Putamen (tissue), 1 donor: ENCODE measurements around the gene PLBD2.
"Not testable (repeated sequence)": the region's sequence is repeated elsewhere in the genome, so short reads cannot be mapped to it uniquely, and the experiment has no call there.

Experiments used
- DNase-seq: peaks from one replicate; pipeline ENCODE4 v3.0.0-alpha.2; 2016; ENCODE audit warnings: low spot score

PLBD2 gene

DNA sequence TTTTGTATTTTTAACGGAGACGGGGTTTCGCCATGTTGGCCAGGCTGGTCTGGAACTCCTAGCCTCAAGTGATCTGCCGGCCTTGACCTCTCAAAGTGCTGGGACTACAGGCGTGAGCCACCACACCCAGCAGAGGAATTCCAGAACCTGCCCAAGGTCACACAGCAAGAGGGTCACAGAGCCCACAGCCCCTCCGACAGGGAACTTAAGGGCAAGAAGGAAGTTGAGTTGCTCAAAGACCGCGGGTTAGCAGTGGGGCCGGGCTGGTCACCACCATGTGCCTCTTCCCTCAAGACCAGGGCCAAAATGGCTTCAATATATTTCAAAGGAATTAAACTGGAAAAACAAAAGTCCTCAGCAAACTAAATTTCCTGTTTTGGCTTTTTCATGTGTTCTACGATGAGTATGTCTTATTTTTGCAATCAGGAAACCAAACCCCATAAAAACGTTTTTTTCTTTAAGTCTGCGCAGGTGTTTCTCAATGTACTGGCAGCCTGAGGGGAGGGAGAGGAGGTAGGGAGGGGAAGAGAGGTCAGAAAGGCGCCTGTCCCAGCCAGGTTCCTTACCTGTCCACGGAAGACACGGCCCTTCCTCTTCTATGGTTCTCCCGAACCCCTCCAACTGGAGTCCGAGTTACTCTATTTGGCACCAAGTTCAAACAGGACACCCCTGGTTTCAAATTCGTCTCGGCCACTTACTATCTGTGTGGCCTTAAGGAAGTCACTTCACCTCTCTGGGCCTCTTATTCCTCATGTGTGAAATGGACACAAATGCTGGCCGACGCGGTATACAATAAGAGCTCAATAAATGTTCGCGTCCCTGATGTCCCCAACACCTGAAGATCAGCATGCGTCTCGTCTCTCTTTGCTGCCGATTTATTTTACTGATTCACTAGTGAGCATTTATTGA, 24.3 kb upstream of the PLBD2 start:
- no peak for DNase-seq

DNA sequence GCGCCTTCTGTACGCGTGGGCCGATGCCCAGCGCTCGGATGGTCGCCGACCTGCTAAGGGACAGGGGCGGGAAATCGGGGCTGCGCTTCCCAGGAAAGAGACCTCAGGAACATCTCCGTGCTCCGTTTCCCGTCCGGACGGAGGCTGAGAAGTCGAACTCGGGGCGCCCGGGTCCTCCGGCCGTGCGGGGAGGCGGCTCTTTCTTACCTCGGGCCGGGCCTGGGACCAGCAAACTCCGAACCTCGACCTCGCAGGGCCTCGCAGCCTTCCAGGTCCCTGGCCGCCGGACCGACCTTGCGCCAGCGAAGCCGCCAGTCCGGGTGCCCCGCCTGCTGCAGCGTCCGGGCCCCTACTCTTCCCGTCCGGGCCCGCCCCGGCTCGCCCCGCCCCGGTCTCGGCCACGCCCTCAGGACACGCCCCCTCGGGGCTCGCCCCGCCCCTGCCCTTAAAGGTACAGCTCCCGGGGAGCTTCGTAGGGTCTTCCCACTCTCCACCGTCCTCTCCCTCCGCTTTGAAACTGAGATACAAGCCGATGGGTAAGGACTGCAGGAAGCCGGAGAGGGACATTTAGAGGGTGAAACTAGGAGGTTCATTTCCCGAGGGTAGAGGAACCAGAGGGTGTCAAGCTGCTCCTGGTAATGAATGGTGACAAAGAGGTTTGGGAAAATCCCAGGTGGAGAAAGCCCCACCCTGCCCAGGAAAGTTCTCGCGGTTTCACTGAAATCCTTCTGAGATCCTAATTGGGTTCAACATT, 23.4 kb upstream of the PLBD2 start, which contains the start of gene SLC8B1:
Gene SLC8B1, minus strand, starts transcription at position 324 of the 754 bp plus-strand sequence. CDS start 2,231 bp downstream, outside the sequence.
- peak; percentile 83 for DNase-seq

- no peak for DNase-seq
Observed at GRCh38 chr12:113339540-113339939, 18.8 kb upstream of the PLBD2 start.

DNA sequence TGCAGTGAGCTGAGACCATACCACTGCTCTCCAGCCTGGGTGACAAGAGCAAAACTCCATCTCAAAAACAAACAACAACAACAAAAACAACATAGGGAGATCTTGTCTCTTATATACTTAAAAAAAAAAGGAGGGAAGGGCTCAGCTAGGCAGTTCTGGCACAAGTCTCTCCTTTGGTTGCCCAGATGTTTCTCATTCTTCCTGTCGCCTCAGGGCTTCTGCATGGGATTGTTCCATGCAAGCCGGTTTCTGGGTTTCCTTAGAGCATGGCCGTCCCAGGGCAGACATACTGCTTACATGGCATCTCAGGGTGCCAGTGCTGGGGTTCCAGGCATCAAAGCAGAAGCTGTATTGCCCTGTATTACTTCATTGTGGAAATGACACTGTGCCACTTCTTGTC, 18.3 kb upstream of the PLBD2 start:
- DNase-seq = no peak

DNA sequence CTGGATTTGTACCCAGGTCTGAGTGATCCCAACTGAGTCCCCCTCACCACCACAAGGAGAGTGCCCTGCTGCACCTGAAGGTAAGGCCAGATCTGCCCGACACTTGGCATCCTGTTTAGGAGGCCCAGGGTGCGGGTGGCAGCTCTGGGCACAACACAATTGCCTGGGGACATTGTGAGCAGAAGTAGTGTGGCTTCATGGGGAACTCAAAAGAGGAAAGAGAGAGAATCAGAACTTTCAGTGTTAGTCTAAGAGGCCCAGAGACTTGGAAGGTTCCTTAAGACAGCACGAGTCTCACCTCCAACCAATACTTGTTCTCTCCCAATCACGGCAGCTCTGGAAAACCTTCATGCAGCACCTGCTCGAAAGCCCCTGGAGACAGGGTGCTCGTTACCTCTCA, 16.9 kb upstream of the PLBD2 start:
- no peak for DNase-seq

GRCh38 chr12:113345318-113345717, 13.1 kb upstream of the PLBD2 start:
- DNase-seq = no peak

- no peak for DNase-seq
Observed at GRCh38 chr12:113346353-113346752, 12.0 kb upstream of the PLBD2 start.

GRCh38 chr12:113347107-113347506, 11.3 kb upstream of the PLBD2 start:
- DNase-seq = no peak

GRCh38 chr12:113347892-113348291, 10.5 kb upstream of the PLBD2 start:
- no peak for DNase-seq

DNA sequence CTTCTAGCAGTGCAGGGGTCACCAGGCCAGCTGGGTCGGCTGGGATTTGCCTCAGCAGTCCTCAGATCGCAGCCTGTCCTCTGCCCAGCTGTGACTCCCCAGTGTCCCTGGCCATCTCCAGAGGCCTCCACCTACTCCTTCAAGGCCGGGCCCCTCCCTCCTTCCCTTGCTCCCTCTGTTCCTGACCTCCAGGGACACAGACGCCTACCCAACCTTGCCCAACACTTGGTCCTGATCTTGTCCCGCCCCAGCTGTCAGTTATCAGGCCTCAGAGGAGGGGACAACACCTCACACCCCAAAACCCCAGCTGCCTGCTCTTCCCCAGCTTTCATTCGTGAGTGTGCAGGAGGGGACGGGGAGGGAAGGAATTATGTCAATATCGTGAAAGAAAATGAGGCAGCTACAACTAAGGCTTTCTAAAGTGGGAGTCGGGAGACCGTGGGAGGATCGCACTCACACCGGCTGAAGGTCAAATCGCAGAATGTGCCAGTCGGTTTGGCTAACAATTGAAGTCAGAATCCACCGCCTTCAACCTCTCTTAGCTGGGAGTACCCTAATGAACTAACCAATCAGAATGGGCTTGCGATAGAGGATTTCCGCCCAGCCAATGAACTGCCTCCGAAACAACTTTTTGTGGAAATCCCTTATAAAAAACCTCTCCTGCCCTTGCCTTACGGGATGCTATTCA, 9.4 kb upstream of the PLBD2 start:
- DNase-seq = no peak

GRCh38 chr12:113351089-113351488, 7.3 kb upstream of the PLBD2 start:
- no peak for DNase-seq

GRCh38 chr12:113354192-113354591, 4.2 kb upstream of the PLBD2 start:
- not testable (repeated sequence) for DNase-seq

DNA sequence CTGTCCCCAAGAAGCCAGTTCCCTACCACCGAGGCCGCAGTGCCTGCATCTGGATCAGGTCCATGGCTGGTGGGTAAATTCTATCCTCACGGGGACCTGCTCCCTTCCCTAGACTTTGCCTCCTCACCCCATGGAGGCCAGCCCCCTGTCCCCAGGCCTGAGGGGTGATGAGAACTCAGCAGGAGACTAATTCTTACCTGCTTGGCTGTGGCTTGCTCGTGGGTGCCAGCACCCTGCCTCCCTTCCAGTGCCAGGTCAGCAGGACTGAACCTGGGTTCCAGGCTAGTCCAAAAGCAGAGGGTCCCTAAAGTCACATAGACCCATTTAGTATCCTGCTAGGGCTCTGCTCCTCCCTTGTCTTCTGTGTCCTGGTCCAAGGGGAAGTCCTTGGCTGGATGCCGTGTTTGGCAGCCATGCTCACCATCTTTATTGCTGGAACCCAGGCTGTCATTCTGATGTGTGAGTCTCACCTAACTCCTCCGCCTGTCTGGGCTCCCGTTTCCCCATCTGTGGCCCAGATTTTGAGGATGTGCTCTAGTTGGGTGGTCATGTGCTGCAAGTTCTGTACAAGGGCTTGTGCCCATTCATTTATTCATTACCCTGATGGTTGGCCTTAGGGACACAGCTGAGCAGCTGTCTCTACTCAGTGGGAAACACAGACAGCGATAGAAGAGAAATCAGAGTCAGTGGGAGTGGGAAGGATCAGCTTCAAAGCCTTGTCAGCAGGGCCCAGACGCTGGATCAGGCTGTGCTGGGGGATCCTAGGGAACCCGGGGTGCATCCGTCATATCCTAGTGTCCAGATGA, 949 bp downstream of the PLBD2 start:
- peak; percentile 74 for DNase-seq

- DNase-seq = no peak
Observed at GRCh38 chr12:113359939-113360748, 1.8 kb downstream of the PLBD2 start.

GRCh38 chr12:113361574-113362370, 3.4 kb downstream of the PLBD2 start:
- DNase-seq = no peak

GRCh38 chr12:113364698-113365097, 6.3 kb downstream of the PLBD2 start:
- DNase-seq = no peak

DNA sequence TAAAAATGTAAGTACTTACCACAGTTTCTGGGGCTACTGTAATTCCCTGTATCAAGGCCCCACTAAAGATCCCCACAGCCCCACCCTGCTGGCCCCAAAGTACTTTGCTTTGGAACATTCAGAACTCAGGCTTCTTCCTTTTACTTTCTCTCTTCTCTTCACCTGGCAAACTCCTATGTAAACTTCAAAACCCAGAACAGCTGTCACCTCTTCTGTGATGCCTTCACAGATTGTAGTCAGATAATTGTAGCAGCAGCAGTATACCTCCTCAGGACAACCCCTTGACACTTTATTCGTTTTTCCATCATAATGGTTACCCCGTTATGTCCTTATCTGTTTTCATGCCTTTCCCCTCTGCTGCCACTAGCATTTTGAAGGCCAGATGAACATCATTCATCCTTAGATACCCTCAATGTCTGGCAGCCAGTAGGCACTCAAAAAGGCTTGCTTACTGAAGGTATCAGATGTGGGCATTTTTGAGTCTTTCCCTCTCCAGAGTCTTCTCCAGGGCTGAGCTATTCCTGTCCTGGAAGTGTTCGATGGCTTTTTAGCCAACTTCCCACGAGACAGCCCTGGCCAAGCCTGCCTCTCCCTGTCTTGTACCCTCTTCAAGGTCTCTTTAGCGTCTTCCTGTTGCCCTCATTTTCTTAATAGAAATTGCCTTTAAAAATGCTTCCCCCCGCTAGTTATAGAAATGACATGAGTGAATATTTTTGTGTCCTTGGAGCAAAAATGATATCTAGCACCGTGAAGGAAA, 7.4 kb downstream of the PLBD2 start:
- DNase-seq = no peak

GRCh38 chr12:113366827-113367226, 8.4 kb downstream of the PLBD2 start:
- no peak for DNase-seq

DNA sequence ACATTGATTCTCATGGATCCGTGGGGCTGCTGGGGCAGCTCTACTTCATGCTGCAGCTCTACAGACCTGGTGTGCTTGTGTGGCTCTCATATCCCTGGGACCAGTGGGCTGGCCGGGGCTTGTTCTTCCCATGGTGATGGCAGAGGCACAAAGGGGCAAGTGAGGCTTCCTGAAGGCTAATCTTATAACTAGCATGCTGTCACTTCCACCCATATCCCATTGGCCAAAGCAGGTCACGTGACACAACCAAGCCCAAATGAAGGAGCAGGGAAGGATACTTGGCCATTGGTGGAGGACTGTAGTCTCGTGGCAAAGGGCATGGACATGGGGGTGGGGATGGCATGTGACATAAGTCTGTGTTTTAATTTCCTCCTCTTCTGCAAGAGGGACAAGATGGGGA, 9.9 kb downstream of the PLBD2 start:
- no peak for DNase-seq
